Measurements from ENCODE around the gene YWHAQ. TPM values are rescaled to one million over a fixed set of nuclear protein-coding genes. Genes with fewer than 3 reads are reported as not detected.

The YWHAQ gene
- total and polyA plus RNA-seq, 9 of the 15 experiments (the other 6 are each of a cell fraction or from before 2014, with no cell fraction given) = 63.1 to 359 (median 203) TPM

- no peaks in the 10 kb centered on the region for H3K9me1 ChIP-seq (ENCODE audit: control insufficient read depth, insufficient read depth, low read length)
- H3K79me2 ChIP-seq (ENCODE audit: control insufficient read depth, insufficient read depth, low read length) = peaks cover 98% of the 10 kb centered on the region
- peaks cover 57% of the 10 kb centered on the region for H3K36me3 ChIP-seq (ENCODE audit: control insufficient read depth, insufficient read depth, low read length)
- no CpG with 5 or more reads among the region's 1 CpG for WGBS (ENCODE audit: insufficient coverage, low coverage, missing lambda C conversion rate)
- intact Hi-C loops (cut with micrococcal nuclease) (no loop called here), in situ Hi-C loops (cut with MboI) (no loop called here)
- no peaks in the 10 kb centered on the region for H3K9me3 ChIP-seq (replicated peaks; ENCODE audit: control insufficient read depth, insufficient read depth, low read depth, low read length)
- no peak for DNase-seq (ENCODE audit: extremely low read depth in 1 of 4, low spot score in 3 of 4)
- ChIA-PET POLR2A (interaction anchor here (1.2 to 2.5 kb wide), 3 partner anchors 9 to 16 kb away, joined by 6 to 19 read pairs (median 13); partner anchors contain the start of gene YWHAQ), CTCF (ENCODE audit: low intra/inter-chr PET ratio) (interaction anchor here (0.7 kb wide), 1 partner anchor 1089 kb away, joined by 3 read pairs; no protein-coding TSS in a partner anchor)
- no peak overlapping the region for H3K27ac ChIP-seq (ENCODE audit: extremely low read depth, low read depth, low read length)
- no peak overlapping the region for H2AFZ ChIP-seq (ENCODE audit: low read depth, low read length)
- no peak for TF ChIP-seq KLF16 (IDR thresholded peaks at IDR 0.05)
- no peaks in the 10 kb centered on the region for H3K27me3 ChIP-seq (ENCODE audit: control insufficient read depth in 2 of 2, insufficient read depth in 2 of 2, low read length in 2 of 2)
- H3K4me1 ChIP-seq (replicated peaks in 1 of 2; ENCODE audit: control insufficient read depth in 2 of 2, insufficient read depth in 2 of 2, low read length in 2 of 2) = peaks cover 0 to 2% of the 10 kb centered on the region in 2 experiments; a peak in 2 of 5 replicates
- H4K20me1 ChIP-seq (replicated peaks; ENCODE audit: control insufficient read depth, insufficient read depth, low read length) = peaks cover 7% of the 10 kb centered on the region; the same call in 1 of the 2 replicates
- no peak overlapping the region for H3K4me3 ChIP-seq
- no peak for ATAC-seq
- FAIRE-seq = no peak
- no peak overlapping the region for H3K9ac ChIP-seq (ENCODE audit: insufficient read depth in 1 of 2, low read depth in 2 of 2, low read length in 2 of 2)
- BruUV-seq (replicated peaks) = no TSS peak
- H3K4me2 ChIP-seq (ENCODE audit: insufficient read depth, low read length) = no peak overlapping the region
These were observed 13.0 kb downstream of the YWHAQ start for GRCh38 chr2:9617749-9618148.

- CTCF ChIA-PET (ENCODE audit: low intra/inter-chr PET ratio) = interaction anchor here (0.7 kb wide), 1 partner anchor 1089 kb away, joined by 3 read pairs; no protein-coding TSS in a partner anchor
- 96% methylated on average over 5 of the region's 5 CpGs for WGBS (ENCODE audit: insufficient coverage, low coverage, missing lambda C conversion rate)
- no peak overlapping the region for H3K4me2 ChIP-seq (ENCODE audit: insufficient read depth, low read length)
- peaks cover 53% of the 10 kb centered on the region for H3K36me3 ChIP-seq (ENCODE audit: control insufficient read depth, insufficient read depth, low read length)
- H3K4me1 ChIP-seq (replicated peaks in 1 of 2; ENCODE audit: control insufficient read depth in 2 of 2, insufficient read depth in 2 of 2, low read length in 2 of 2) = peaks cover 0 to 2% of the 10 kb centered on the region in 2 experiments; a peak in 2 of 5 replicates
- H3K79me2 ChIP-seq (ENCODE audit: control insufficient read depth, insufficient read depth, low read length) = peaks cover 98% of the 10 kb centered on the region
- no peaks in the 10 kb centered on the region for H3K9me3 ChIP-seq (replicated peaks; ENCODE audit: control insufficient read depth, insufficient read depth, low read depth, low read length)
- H3K9me1 ChIP-seq (ENCODE audit: control insufficient read depth, insufficient read depth, low read length) = no peaks in the 10 kb centered on the region
- no peak overlapping the region for H3K27ac ChIP-seq (ENCODE audit: extremely low read depth, low read depth, low read length)
- no peak overlapping the region for H3K9ac ChIP-seq (ENCODE audit: insufficient read depth in 1 of 2, low read depth in 2 of 2, low read length in 2 of 2)
- POLR2A ChIA-PET = interaction anchor here (1.2 to 2.5 kb wide), 3 partner anchors 9 to 16 kb away, joined by 6 to 19 read pairs (median 13); partner anchors contain the start of gene YWHAQ
- DNase-seq (ENCODE audit: extremely low read depth in 1 of 4, low spot score in 3 of 4) = no peak
- no peak for ATAC-seq
- H2AFZ ChIP-seq (ENCODE audit: low read depth, low read length) = no peak overlapping the region
- in situ Hi-C loops (cut with MboI) (no loop called here), intact Hi-C loops (cut with micrococcal nuclease) (no loop called here)
- BruUV-seq (replicated peaks) = no TSS peak
- no peaks in the 10 kb centered on the region for H3K27me3 ChIP-seq (ENCODE audit: control insufficient read depth in 2 of 2, insufficient read depth in 2 of 2, low read length in 2 of 2)
- TF ChIP-seq ZNF232 (CRISPR knock-in tag; IDR thresholded peaks at IDR 0.05) (no peak), RBM34 (IDR thresholded peaks at IDR 0.05; ENCODE audit: borderline replicate concordance, insufficient read depth, low read length) (no peak), NCOA6 (IDR thresholded peaks at IDR 0.05) (no peak), ZMIZ1 (IDR thresholded peaks at IDR 0.05; ENCODE audit: low read depth in 2 of 2, low read length in 2 of 2) (no peak), STAT5B (CRISPR knock-in tag; IDR thresholded peaks at IDR 0.05) (no peak)
- H4K20me1 ChIP-seq (replicated peaks; ENCODE audit: control insufficient read depth, insufficient read depth, low read length) = peaks cover 7% of the 10 kb centered on the region; the same call in 1 of the 2 replicates
- no peak overlapping the region for H3K4me3 ChIP-seq
- FAIRE-seq = no peak
These were observed 13.5 kb downstream of the YWHAQ start for GRCh38 chr2:9617296-9617695.

Measured in K562 (cell line).